Heart right ventricle (tissue), 16 donors: ENCODE data around the gene DENND10. TPM values are rescaled to one million over a fixed set of nuclear protein-coding genes. Genes with fewer than 3 reads are reported as not detected.
"Not testable (repeated sequence)": the region's sequence is repeated elsewhere in the genome, so short reads cannot be mapped to it uniquely, and the experiment has no call there.

Source experiments
- ATAC-seq, 8 donors: fragments of 200-7000 bp; cut with Tn5 transposase; one replicate each; pipeline ENCODE4 v1.9.1; 2020; ENCODE audit warnings: mild to moderate bottlenecking in 8 of 8, moderate library complexity in 8 of 8, moderate number of reproducible peaks in 1 of 8
- DNase-seq, 2 donors: peaks; one replicate each; pipeline ENCODE4 v3.0.0-alpha.2; 2020
- H3K27ac ChIP-seq, 10 donors: fragments of 200-600 bp; sonication (generic) in 2 of 10; one replicate each; pipeline versions ENCODE4 v1.5.0 to v1.8.0; 2020 to 2022; ENCODE audit warnings: mild to moderate bottlenecking in 3 of 10
- H3K27me3 ChIP-seq, 7 donors: fragments of 200-600 bp; one replicate each; pipeline ENCODE4 v1.8.0; 2021 to 2022; ENCODE audit warnings: mild to moderate bottlenecking in 2 of 7
- H3K36me3 ChIP-seq, 9 donors: fragments of 200-600 bp; sonication (generic) in 1 of 9; one replicate each; pipeline versions ENCODE4 v1.5.0 to v1.8.0; 2020 to 2022; ENCODE audit warnings: mild to moderate bottlenecking in 2 of 9
- H3K4me1 ChIP-seq, 9 donors: fragments of 200-600 bp; sonication (generic) in 1 of 9; one replicate each; pipeline versions ENCODE4 v1.5.0 to v1.8.0; 2020 to 2022; ENCODE audit warnings: mild to moderate bottlenecking in 4 of 9
- H3K4me3 ChIP-seq, 10 donors: fragments of 200-600 bp; sonication (generic) in 2 of 10; one replicate each; pipeline versions ENCODE4 v1.5.0 to v1.8.0; 2020 to 2022; ENCODE audit warnings: mild to moderate bottlenecking in 7 of 10, moderate library complexity in 2 of 10
- H3K9me3 ChIP-seq, 11 donors: fragments of 200-600 bp in 10 of 11; sonication (generic) in 2 of 11; one replicate each; pipeline versions ENCODE4 v1.5.0 to v1.8.0; 2013 to 2022; ENCODE audit warnings: mild to moderate bottlenecking in 2 of 11, control low read depth in 1 of 11, moderate library complexity in 1 of 11
- WGBS, 2 donors: extraction: QIAGEN DNeasy Blood & Tissue Kit; methylation state at CpG; one replicate each; pipeline ENCODE4 v1.1.7; 2013; ENCODE audit warnings: inconsistent platforms in 1 of 2; 5-methylcytosine and 5-hydroxymethylcytosine counted together
- intact Hi-C, 10 donors: fragments of 100-400 bp; cut with DNase I; formaldehyde crosslinking; loops; one replicate each; pipeline versions ENCODE4 v1.11.1 to v1.14.2; 2022
- polyA plus RNA-seq, 2 donors: library from polyadenylated mRNA; stranded (reverse); fragments of 200-250 nt; gene quantifications; one replicate each; pipeline ENCODE4 v1.2.3, GENCODE V29; 2013
- total RNA-seq, 10 donors: library from RNA; stranded (reverse); fragmentation: NEBNext Ultra II Directional in 3 of 10; extraction: Animal tissue kit (Norgen Biotek cat#: 25700) in 3 of 10; gene quantifications; one replicate each; pipeline versions ENCODE4 v1.2.1 to v1.2.4, GENCODE V29; 2021 to 2023
- TF ChIP-seq, protein P1 (sequence below), 9 donors: fragments of 200-600 bp; sonication (generic) in 2 of 9; IDR thresholded peaks; one replicate each; pipeline versions ENCODE4 v1.5.0 to v1.8.0; 2021 to 2022; ENCODE audit warnings: antibody characterized with exemption in 9 of 9, mild to moderate bottlenecking in 5 of 9, moderate library complexity in 1 of 9
- donor health status: Arrhythmogenic right ventricular cardiomyopathy.
- donor health status: ischemic (EF 13 %, LVEDD 7.1; RV severe dilation, severe dysfunction).
- donor health status: healthy with polysubstance abuse.
- donor health status: DM: no; HTN: yes; CAD: no.
- donor health status: DM: no; HTN: no; CAD: no.
- donor health status: ischemic (EF 25% LVEDD 6.9; RV normal size, moderate dysfunction).
- donor health status: ischemic (EF 25% LVEDD 5.7; RV mildly dilated, moderate dysfunction).
- donor health status: healthy.
- donor health status: DM: yes; HTN: yes; CAD: no.
- donor health status: Ischemic cardiomyopathy.
- donor health status: ischemic (EF 35%, LVEDD 5.7; RV mildly dilated, moderate dysfunction).
- donor health status: nonischemic (EF 11% LVEDD 7.7; RV severe dilation, severe dysfunction).
- donor health status: DM: yes; HTN: yes; CAD: no.
- donor health status: PGD.
- donor health status: ischemic (EF 29% LVEDD 5.4; RV normal size, mild dysfunction).
- donor health status: nonischemic (EF 23%, LVEDD 6.1; RV moderate dilation, normal function).

DENND10 gene
- total and polyA plus RNA-seq, 12 donors: 10.7 to 28.4 (median 21.9) TPM

DNA sequence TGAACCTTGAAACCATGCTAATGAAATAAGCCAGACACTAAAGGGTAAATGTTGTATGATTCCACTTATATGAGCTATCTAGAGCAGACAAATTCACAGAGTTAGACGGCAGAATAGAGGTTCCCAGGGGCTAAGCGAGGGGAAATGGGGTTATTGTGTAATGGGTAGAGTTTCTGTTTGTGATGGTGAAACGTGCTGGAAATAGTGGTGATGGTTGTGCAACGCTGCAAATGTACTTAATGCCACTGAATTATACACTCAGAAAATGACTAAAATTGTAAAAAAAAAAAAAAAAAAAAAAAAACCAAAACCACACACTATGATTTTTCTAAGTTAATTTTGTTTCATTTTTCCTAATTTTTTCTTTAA is 31.6 kb downstream of the DENND10 start:
- ATAC-seq: no peak
- Histone ChIP-seq H3K36me3 (peaks cover 0 to 59% (median 14%) of the 10 kb centered on the region in 9 donors), H3K27ac (peak overlapping the region in 1 of 10 donors; percentile 89), H3K27me3 (no peaks in the 10 kb centered on the region), H3K9me3 (no peaks in the 10 kb centered on the region), H3K4me3 (no peak overlapping the region), H3K4me1 (peaks cover 0 to 70% (median 10%) of the 10 kb centered on the region in 9 donors)
- TF ChIP-seq, protein P1, sequence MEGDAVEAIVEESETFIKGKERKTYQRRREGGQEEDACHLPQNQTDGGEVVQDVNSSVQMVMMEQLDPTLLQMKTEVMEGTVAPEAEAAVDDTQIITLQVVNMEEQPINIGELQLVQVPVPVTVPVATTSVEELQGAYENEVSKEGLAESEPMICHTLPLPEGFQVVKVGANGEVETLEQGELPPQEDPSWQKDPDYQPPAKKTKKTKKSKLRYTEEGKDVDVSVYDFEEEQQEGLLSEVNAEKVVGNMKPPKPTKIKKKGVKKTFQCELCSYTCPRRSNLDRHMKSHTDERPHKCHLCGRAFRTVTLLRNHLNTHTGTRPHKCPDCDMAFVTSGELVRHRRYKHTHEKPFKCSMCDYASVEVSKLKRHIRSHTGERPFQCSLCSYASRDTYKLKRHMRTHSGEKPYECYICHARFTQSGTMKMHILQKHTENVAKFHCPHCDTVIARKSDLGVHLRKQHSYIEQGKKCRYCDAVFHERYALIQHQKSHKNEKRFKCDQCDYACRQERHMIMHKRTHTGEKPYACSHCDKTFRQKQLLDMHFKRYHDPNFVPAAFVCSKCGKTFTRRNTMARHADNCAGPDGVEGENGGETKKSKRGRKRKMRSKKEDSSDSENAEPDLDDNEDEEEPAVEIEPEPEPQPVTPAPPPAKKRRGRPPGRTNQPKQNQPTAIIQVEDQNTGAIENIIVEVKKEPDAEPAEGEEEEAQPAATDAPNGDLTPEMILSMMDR (IDR thresholded peaks at IDR 0.05): no peak
- 67 to 77% methylated on average over 4 of the region's 4 CpGs for WGBS, 2 donors
- DNase-seq: no peak
- intact Hi-C loops: no loop called here

DNA sequence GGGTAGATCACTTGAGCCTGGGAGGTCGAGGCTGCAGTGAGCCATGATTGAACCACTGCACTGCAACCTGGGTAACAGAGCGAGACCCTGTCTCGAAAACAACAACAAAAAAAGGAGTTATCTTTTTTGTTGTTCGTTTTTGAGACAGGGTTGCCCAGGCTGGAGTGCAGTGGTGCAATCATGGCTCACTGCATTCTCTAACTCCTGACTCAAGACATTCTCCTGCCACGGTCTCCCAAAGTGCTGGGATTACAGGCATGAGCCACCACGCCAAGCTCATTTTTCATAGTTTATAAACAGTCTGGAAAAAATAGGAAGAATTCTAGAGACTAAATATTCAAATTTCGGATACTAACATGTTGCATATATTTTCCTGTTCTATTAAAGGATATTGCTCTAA is 32.2 kb downstream of the DENND10 start:
- 87 to 88% methylated on average over 7 of the region's 7 CpGs for WGBS, 2 donors
- Histone ChIP-seq H3K27me3 (no peaks in the 10 kb centered on the region), H3K9me3 (no peaks in the 10 kb centered on the region), H3K36me3 (peaks cover 0 to 59% (median 17%) of the 10 kb centered on the region in 9 donors), H3K4me3 (no peak overlapping the region), H3K27ac (peak overlapping the region in 2 of 10 donors; percentile 5 to 89), H3K4me1 (peaks cover 0 to 64% (median 8%) of the 10 kb centered on the region in 9 donors)
- ATAC-seq (no peak), DNase-seq (no peak)
- intact Hi-C loops: no loop called here
- TF ChIP-seq, protein P1 (IDR thresholded peaks at IDR 0.05): no peak

DNA sequence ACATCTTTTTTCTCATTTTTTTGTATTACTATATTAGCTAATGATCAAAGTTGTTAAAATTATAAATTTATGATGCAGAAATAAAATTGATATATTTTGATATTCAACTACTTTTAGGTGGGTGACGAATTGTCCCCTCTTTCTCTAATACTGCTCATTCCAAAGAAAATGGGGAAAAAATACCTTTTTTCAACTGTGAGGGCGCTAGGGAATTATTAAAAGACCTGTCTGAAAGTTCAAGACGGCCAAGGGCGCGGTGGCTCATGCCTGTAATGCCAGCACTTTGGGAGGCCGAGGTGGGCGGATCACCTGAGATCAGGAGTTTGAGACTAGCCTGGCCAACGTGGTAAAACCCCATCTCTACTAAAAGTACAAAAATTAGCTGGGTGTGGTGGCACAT is 34.0 kb downstream of the DENND10 start:
- ATAC-seq, H3K27ac ChIP-seq, intact Hi-C loops, H3K27me3 ChIP-seq, H3K4me3 ChIP-seq, DNase-seq, H3K9me3 ChIP-seq: not testable (repeated sequence)
- WGBS, 2 donors: 82% methylated on average over 8 of the region's 8 CpGs
- Histone ChIP-seq H3K4me1 (peaks cover 0 to 46% (median 0%) of the 10 kb centered on the region in 9 donors), H3K36me3 (peaks cover 0 to 59% (median 17%) of the 10 kb centered on the region in 9 donors)

DNA sequence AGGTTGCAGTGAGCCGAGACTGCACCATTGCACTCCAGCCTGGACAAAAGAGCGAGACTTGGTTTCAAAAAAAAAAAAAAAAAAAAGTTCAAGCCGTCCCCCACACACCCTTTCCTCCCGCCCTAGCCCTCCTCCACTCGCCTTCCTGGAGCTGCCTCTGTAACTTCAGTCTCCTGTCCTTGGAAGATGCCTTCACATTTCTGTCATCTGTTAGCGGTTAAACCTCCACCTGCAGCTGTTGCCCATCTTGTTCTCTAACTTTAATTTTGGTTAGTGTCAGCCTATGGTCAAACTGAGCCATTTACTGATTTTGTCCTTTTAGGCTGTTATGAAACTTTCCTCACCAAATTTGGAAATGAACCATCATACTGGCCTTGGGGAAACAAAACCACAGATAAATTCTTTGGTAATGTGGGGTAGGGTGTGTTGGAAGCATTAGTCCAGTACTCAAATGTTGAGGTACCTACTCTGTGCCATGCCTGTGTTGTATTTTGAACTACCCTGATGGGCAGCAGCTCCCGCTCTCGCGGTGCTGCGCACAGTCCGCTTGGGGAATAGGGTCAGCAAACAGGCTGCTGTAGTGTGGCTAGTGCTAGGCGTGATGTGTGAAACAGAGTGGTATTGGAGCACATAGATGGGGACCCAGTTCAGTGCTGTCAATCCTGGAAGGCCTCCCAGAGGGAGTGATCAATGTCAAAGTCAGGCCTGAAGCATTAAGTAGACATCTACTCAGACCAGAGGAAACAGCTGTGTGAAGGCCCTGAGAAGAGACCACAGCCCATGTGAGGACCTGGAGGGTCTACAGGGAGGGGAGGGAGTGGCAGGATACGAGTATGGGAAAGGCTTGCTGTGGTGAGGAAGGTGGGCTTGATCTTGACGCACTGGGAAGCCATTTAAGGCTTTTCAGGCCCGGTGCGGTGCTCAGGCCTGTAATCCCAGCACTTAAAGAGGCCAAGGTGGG is 34.7 kb downstream of the DENND10 start:
- Histone ChIP-seq H3K36me3 (peaks cover 0 to 58% (median 9%) of the 10 kb centered on the region in 9 donors), H3K9me3 (no peaks in the 10 kb centered on the region), H3K4me1 (peaks cover 0 to 39% (median 0%) of the 10 kb centered on the region in 9 donors), H3K27me3 (no peaks in the 10 kb centered on the region), H3K27ac (peak overlapping the region in 1 of 10 donors; percentile 56), H3K4me3 (no peak overlapping the region)
- WGBS, 2 donors: 90 to 97% methylated on average over 16 of the region's 16 CpGs
- peak in 1 of 8 donors; percentile 5 for ATAC-seq
- TF ChIP-seq, protein P1 (IDR thresholded peaks at IDR 0.05): no peak
- no peak for DNase-seq
- intact Hi-C loops: no loop called here
